Astrocyte (in vitro differentiated cells and primary cell): ENCODE measurements around the gene CNKSR2.

ENCODE experiments used
- EZH2 ChIP-seq: IDR thresholded peaks from 2 replicates; pipeline ENCODE4 v1.6.1; 2012; ENCODE audit warnings: mild to moderate bottlenecking, low read length, inconsistent platforms; ENCODE audit not compliant: insufficient read depth
- TF ChIP-seq, protein P1 (sequence below): IDR thresholded peaks from 2 replicates; pipeline ENCODE4 v1.5.1; 2011; ENCODE audit warnings: low read depth, mild to moderate bottlenecking, inconsistent platforms, low read length, moderate library complexity; ENCODE audit not compliant: insufficient read depth

DNA sequence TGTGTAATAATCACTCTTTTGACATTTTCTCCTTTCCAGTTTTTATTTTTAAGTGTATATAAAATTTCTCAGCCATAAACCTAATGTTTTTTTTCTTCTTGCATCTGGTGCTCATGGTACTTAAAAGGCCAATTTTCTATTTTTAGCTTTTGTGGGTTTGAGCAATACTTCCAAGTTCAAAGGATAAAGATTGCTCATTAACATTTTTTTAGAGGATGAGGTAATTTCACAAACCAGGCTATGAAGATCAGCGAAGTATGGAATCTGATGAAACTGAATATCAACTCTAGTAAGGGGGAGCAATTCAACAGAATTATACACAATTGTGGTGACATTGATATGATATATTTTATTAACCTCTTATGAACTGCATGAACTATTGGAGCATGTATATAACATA, 309.7 kb downstream of the CNKSR2 start:
- TF ChIP-seq, protein P1, sequence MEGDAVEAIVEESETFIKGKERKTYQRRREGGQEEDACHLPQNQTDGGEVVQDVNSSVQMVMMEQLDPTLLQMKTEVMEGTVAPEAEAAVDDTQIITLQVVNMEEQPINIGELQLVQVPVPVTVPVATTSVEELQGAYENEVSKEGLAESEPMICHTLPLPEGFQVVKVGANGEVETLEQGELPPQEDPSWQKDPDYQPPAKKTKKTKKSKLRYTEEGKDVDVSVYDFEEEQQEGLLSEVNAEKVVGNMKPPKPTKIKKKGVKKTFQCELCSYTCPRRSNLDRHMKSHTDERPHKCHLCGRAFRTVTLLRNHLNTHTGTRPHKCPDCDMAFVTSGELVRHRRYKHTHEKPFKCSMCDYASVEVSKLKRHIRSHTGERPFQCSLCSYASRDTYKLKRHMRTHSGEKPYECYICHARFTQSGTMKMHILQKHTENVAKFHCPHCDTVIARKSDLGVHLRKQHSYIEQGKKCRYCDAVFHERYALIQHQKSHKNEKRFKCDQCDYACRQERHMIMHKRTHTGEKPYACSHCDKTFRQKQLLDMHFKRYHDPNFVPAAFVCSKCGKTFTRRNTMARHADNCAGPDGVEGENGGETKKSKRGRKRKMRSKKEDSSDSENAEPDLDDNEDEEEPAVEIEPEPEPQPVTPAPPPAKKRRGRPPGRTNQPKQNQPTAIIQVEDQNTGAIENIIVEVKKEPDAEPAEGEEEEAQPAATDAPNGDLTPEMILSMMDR: no peak
- TF ChIP-seq EZH2: no peak
